Measurements from ENCODE around the gene RGS11. TPM values are rescaled to one million over a fixed set of nuclear protein-coding genes. Genes with fewer than 3 reads are reported as not detected.

The RGS11 gene
- total RNA-seq, 4 donors from 2014 or later = 0.88 to 4.8 (median 2.6) TPM

DNA sequence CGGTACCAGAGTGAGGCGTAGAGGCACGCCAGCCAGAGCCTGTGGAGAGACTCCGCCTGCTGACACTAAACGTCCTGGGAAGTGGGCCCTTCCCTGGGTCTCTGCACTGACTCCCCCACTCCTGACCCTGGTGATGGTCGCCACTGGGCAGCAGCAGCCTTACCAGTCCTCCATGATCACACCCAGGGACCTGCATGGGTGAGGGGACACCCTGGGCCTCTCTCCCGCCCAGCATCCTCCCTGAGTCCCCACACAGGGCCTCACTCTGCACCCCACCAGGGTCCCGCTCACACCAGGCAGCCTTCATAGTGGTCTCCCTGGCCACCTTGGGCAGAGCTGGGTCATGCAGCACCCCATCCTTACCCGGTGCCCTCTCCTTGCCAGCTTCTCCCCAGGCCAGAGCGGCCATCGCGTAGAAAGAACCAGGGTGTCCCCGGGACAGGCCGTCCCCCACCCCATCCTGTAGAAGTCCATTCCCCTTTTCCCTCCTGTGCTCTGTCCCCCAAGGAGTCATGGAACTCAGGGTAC lies 10.7 kb downstream of the RGS11 start:
- Histone ChIP-seq H3K4me3 (no peak overlapping the region), H3K27me3 (no peaks in the 10 kb centered on the region), H3K9me3 (no peaks in the 10 kb centered on the region), H3K4me1 (peaks cover 0 to 26% (median 3%) of the 10 kb centered on the region in 3 donors), H3K36me3 (peaks cover 23 to 56% (median 31%) of the 10 kb centered on the region in 3 donors), H3K27ac (no peak overlapping the region)
- intact Hi-C loops (cut with DNase I) = no loop called here
- TF ChIP-seq, protein P1, sequence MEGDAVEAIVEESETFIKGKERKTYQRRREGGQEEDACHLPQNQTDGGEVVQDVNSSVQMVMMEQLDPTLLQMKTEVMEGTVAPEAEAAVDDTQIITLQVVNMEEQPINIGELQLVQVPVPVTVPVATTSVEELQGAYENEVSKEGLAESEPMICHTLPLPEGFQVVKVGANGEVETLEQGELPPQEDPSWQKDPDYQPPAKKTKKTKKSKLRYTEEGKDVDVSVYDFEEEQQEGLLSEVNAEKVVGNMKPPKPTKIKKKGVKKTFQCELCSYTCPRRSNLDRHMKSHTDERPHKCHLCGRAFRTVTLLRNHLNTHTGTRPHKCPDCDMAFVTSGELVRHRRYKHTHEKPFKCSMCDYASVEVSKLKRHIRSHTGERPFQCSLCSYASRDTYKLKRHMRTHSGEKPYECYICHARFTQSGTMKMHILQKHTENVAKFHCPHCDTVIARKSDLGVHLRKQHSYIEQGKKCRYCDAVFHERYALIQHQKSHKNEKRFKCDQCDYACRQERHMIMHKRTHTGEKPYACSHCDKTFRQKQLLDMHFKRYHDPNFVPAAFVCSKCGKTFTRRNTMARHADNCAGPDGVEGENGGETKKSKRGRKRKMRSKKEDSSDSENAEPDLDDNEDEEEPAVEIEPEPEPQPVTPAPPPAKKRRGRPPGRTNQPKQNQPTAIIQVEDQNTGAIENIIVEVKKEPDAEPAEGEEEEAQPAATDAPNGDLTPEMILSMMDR (IDR thresholded peaks at IDR 0.05) = no peak
- TF ChIP-seq POLR2A (IDR thresholded peaks at IDR 0.05) = no peak
- no peak for DNase-seq
- 93% methylated on average over 8 of the region's 14 CpGs; no CpG with 5 or more reads in 1 of the 2 donors for WGBS, 2 donors

- Histone ChIP-seq H3K36me3 (peaks cover 27 to 61% (median 36%) of the 10 kb centered on the region in 3 donors), H3K27me3 (no peaks in the 10 kb centered on the region), H3K4me1 (peaks cover 0 to 26% (median 3%) of the 10 kb centered on the region in 3 donors), H3K27ac (no peak overlapping the region), H3K4me3 (no peak overlapping the region), H3K9me3 (no peaks in the 10 kb centered on the region)
- WGBS, 2 donors = 90 to 95% methylated on average over 2 to 8 of the region's 23 CpGs
- intact Hi-C loops (cut with DNase I) = no loop called here
- TF ChIP-seq POLR2A (IDR thresholded peaks at IDR 0.05) = no peak
- TF ChIP-seq, protein P1 (IDR thresholded peaks at IDR 0.05) = no peak
- DNase-seq = no peak
Measured at GRCh38 chr16:264440-264951, 11.2 kb downstream of the RGS11 start.

DNA sequence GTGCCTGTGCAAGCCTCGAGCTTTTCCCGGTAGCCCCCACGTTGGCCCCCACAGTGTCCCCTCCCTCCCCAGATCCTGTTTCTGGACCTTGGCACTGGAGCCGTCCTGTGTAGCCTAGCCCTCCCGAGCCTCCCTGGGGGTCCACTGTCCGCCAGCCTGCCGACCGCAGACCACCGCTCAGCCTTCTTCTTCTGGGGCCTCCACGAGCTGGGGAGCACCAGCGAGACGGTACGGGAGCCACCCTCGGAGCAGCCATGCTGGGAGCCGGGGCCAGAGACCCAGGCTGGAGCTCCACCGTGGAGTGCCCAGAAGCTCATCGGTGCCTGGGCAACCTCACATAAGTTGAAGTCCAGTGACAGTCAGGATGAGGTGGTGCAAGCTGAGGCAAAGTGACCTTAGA lies 11.8 kb downstream of the RGS11 start:
- Histone ChIP-seq H3K36me3 (peaks cover 27 to 67% (median 36%) of the 10 kb centered on the region in 3 donors), H3K9me3 (no peaks in the 10 kb centered on the region), H3K27ac (no peak overlapping the region), H3K4me1 (peaks cover 0 to 22% (median 2%) of the 10 kb centered on the region in 3 donors), H3K27me3 (no peaks in the 10 kb centered on the region), H3K4me3 (no peak overlapping the region)
- 90% methylated on average over 2 of the region's 17 CpGs; no CpG with 5 or more reads in 1 of the 2 donors for WGBS, 2 donors
- TF ChIP-seq POLR2A (IDR thresholded peaks at IDR 0.05) = no peak
- TF ChIP-seq, protein P1 (IDR thresholded peaks at IDR 0.05) = no peak
- intact Hi-C loops (cut with DNase I) = no loop called here
- DNase-seq = no peak

- DNase-seq = no peak
- no peak overlapping the region for H3K27ac ChIP-seq
- intact Hi-C loops (cut with DNase I) = no loop called here
- H3K36me3 ChIP-seq = peaks cover 27 to 73% (median 36%) of the 10 kb centered on the region in 3 donors
- TF ChIP-seq POLR2A (IDR thresholded peaks at IDR 0.05) = no peak
- TF ChIP-seq, protein P1 (IDR thresholded peaks at IDR 0.05) = no peak
- 93% methylated on average over 5 of the region's 35 CpGs; no CpG with 5 or more reads in 1 of the 2 donors for WGBS, 2 donors
- no peak overlapping the region for H3K4me3 ChIP-seq
- H3K27me3 ChIP-seq = no peaks in the 10 kb centered on the region
- H3K4me1 ChIP-seq = peaks cover 0 to 15% (median 0%) of the 10 kb centered on the region in 3 donors
- no peaks in the 10 kb centered on the region for H3K9me3 ChIP-seq
Measured at GRCh38 chr16:263182-263774, 12.5 kb downstream of the RGS11 start.

DNA sequence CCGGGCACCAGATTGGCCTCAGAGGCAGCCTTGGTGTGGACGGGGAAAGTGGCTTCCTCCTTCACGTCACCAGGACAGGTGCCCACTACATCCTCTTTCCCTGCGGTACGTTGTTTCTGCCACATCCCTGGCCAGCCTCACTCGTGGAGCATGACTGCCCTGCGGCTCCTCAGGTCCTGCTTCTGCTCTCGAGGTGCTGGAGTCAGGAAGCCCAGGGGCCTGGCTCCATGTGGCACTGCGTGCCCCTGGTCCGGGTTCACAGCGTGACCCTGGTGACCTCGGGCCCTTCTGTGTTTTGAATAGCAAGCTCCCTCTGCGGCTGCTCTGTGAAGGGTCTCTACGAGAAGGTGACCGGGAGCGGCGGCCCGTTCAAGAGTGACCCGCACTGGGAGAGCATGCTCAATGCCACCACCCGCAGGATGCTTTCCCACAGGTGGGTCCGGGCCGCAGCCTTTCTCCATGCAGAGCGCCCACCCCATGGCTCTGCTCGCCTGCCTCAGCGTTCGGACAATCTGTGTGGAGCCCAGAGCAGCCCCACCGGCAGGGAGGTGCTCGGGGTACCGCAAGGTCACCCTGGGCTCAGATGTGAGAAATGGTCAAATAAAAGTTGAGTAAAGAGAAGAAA lies 13.5 kb downstream of the RGS11 start:
- H3K9me3 ChIP-seq = no peaks in the 10 kb centered on the region
- H3K36me3 ChIP-seq = peaks cover 27 to 79% (median 36%) of the 10 kb centered on the region in 3 donors
- WGBS, 2 donors = 93 to 94% methylated on average over 15 to 22 of the region's 29 CpGs
- intact Hi-C loops (cut with DNase I) = no loop called here
- peaks cover 0 to 10% (median 0%) of the 10 kb centered on the region in 3 donors for H3K4me1 ChIP-seq
- H3K27me3 ChIP-seq = no peaks in the 10 kb centered on the region
- no peak for DNase-seq
- no peak overlapping the region for H3K4me3 ChIP-seq
- TF ChIP-seq, protein P1 (IDR thresholded peaks at IDR 0.05) = no peak
- TF ChIP-seq POLR2A (IDR thresholded peaks at IDR 0.05) = no peak
- no peak overlapping the region for H3K27ac ChIP-seq

Measured in esophagus squamous epithelium (tissue), 5 donors.